GM12892 (cell line): ENCODE data around the gene TPRG1.

Experiments
- POLR2A ChIP-seq: IDR thresholded peaks from 2 replicates; pipeline ENCODE4 v1.6.1; 2011; ENCODE audit warnings: low read depth, low read length, control low read depth
- POLR2AphosphoS5 ChIP-seq: IDR thresholded peaks from 2 replicates; pipeline ENCODE4 v1.6.1; 2011; ENCODE audit warnings: low read depth, low read length, control low read depth
- TAF1 ChIP-seq: IDR thresholded peaks from 2 replicates; pipeline ENCODE4 v1.6.1; 2011; ENCODE audit warnings: low read depth, mild to moderate bottlenecking, control low read depth, low read length, borderline replicate concordance

GRCh38 chr3:189171707-189172106 lies at the start of gene TPRG1:
- no peak for TF ChIP-seq POLR2A
- no peak for TF ChIP-seq POLR2AphosphoS5
- no peak for TF ChIP-seq TAF1
